Vagina (tissue), 2 donors: ENCODE data around the gene AMHR2.

Experiments used
- CTCF ChIP-seq, 3 experiments: fragments of 450-650 bp in 2 of 3; fragments of 200-600 bp in 1 of 3; sonication (generic) in 1 of 3; IDR thresholded peaks; one replicate each; pipeline ENCODE4 v1.5.1; 2017 to 2019; ENCODE audit warnings: antibody characterized with exemption in 3 of 3, mild to moderate bottlenecking in 2 of 3, moderate library complexity in 2 of 3
- POLR2A ChIP-seq, 2 donors: fragments of 450-650 bp; IDR thresholded peaks; one replicate each; pipeline ENCODE4 v1.6.1; 2017; ENCODE audit warnings: antibody characterized with exemption in 2 of 2, mild to moderate bottlenecking in 2 of 2, moderate library complexity in 2 of 2

GRCh38 chr12:53431187-53431586 lies 7.5 kb downstream of the AMHR2 start:
- no peak for TF ChIP-seq CTCF (IDR thresholded peaks at IDR 0.05)
- no peak for TF ChIP-seq POLR2A (IDR thresholded peaks at IDR 0.05)
